HepG2 (cell line): ENCODE results near the gene ARSJ. TPM values are rescaled to one million over a fixed set of nuclear protein-coding genes. Genes with fewer than 3 reads are reported as not detected.

Source experiments
- ATAC-seq: fragments of 200-7000 bp; cut with Tn5 transposase; 3 replicates; pipeline ENCODE4 v1.9.1; 2020; ENCODE audit warnings: mild to moderate bottlenecking, moderate library complexity
- BruUV-seq: library from RNA; stranded (reverse); fragments of 400-500 nt; replicated peaks from 2 replicates; lab custom pipeline; 2021; lab: Mats Ljungman, UMichigan
- CTCF ChIA-PET: fragments of 300-600 bp; formaldehyde crosslinking; extraction: SDS; loops from one replicate; lab custom pipeline; 2021; ENCODE audit warnings: low total read pairs, inconsistent platforms, low intra/inter-chr PET ratio; lab: Yijun Ruan, JAX
- POLR2A ChIA-PET: fragments of 350-600 bp; sonication (Branson Sonifier 250); formaldehyde crosslinking; loops from one replicate; lab custom pipeline; 2020; ENCODE audit warnings: antibody characterized with exemption, inconsistent platforms; lab: Yijun Ruan, JAX
- DNase-seq: peaks from one replicate; pipeline ENCODE4 v3.0.0-alpha.2; 2015; ENCODE audit warnings: low spot score
- FAIRE-seq: peaks from 3 replicates; lab custom pipeline; 2011; peaks lifted over from hg19 to GRCh38; lab: Jason Lieb, UNC
- H2AFZ ChIP-seq: one replicate; pipeline ENCODE4 v1.6.1; 2011; ENCODE audit warnings: low read length, inconsistent platforms
- H3K27ac ChIP-seq: fragments of 300-600 bp; 3 replicates; pipeline ENCODE4 v1.8.0; 2011; ENCODE audit warnings: mixed run types, mild to moderate bottlenecking, mixed read lengths, low read length, inconsistent platforms; ENCODE audit not compliant: insufficient read depth; ENCODE audit errors: extremely low read length
- H3K27me3 ChIP-seq, 2 experiments: fragments of 200-600 bp in 1 of 2; 2 replicates in 1 of 2; 3 replicates in 1 of 2; pipeline versions ENCODE4 v1.6.0 to v1.8.0; 2011; ENCODE audit warnings: low read length in 2 of 2, mild to moderate bottlenecking in 2 of 2, moderate library complexity in 2 of 2, inconsistent platforms in 1 of 2; ENCODE audit not compliant: insufficient read depth in 2 of 2, control insufficient read depth in 1 of 2
- H3K36me3 ChIP-seq, 2 experiments: fragments of 200-600 bp in 1 of 2; replicated peaks in 1 of 2; 2 replicates in 1 of 2; 3 replicates in 1 of 2; pipeline versions ENCODE4 v1.5.1 to v1.8.0; 2011; ENCODE audit warnings: low read length in 2 of 2, inconsistent platforms in 1 of 2; ENCODE audit not compliant: insufficient read depth in 2 of 2, control insufficient read depth in 1 of 2
- H3K4me1 ChIP-seq: 2 replicates; pipeline ENCODE4 v1.5.1; 2012; ENCODE audit warnings: low read length, inconsistent platforms; ENCODE audit not compliant: insufficient read depth
- H3K4me2 ChIP-seq: 2 replicates; pipeline ENCODE4 v1.6.0; 2011; ENCODE audit warnings: low read depth, low read length, inconsistent platforms
- H3K4me3 ChIP-seq, 3 experiments: fragments of 200-600 bp in 1 of 3; sonication (generic), shearing (Covaris generic) in 1 of 3; replicated peaks in 1 of 3; 2 replicates each; pipeline ENCODE4 v1.5.1; 2011 to 2016; ENCODE audit warnings: low read length in 3 of 3, inconsistent platforms in 2 of 3, low read depth in 2 of 3, mild to moderate bottlenecking in 2 of 3, control low read depth in 1 of 3, mixed read lengths in 1 of 3; ENCODE audit not compliant: insufficient read depth in 1 of 3
- H3K79me2 ChIP-seq: one replicate; pipeline ENCODE4 v1.6.1; 2011; ENCODE audit warnings: low read length, inconsistent platforms; ENCODE audit not compliant: insufficient read depth
- H3K9ac ChIP-seq: 2 replicates; pipeline ENCODE4 v1.6.0; 2011; ENCODE audit warnings: mild to moderate bottlenecking, low read depth, low read length, inconsistent platforms; ENCODE audit not compliant: insufficient read depth
- H3K9me3 ChIP-seq: 2 replicates; pipeline ENCODE4 v1.5.1; 2012; ENCODE audit warnings: mild to moderate bottlenecking, low read length
- H4K20me1 ChIP-seq: 2 replicates; pipeline ENCODE4 v1.6.0; 2011; ENCODE audit warnings: inconsistent platforms, mild to moderate bottlenecking, low read length, moderate library complexity; ENCODE audit not compliant: insufficient read depth
- CTCF ChIP-seq: sonication (generic); formaldehyde crosslinking; IDR thresholded peaks from 2 replicates; pipeline ENCODE4 v1.5.0; 2020; ENCODE audit warnings: mild to moderate bottlenecking, missing genetic modification reagents, moderate library complexity
- MLLT10 ChIP-seq: sonication (generic); formaldehyde crosslinking; IDR thresholded peaks from 2 replicates; pipeline ENCODE4 v1.4.0; 2020; ENCODE audit warnings: missing genetic modification reagents
- POGZ ChIP-seq: sonication (generic); formaldehyde crosslinking; IDR thresholded peaks from 2 replicates; pipeline ENCODE4 v1.4.0; 2020; ENCODE audit warnings: mild to moderate bottlenecking, missing genetic modification reagents
- REST ChIP-seq, 2 experiments: IDR thresholded peaks; 2 replicates each; pipeline ENCODE4 v1.6.1; 2011 to 2012; ENCODE audit warnings: low read length in 2 of 2, borderline replicate concordance in 1 of 2, low read depth in 1 of 2, mild to moderate bottlenecking in 1 of 2, moderate library complexity in 1 of 2
- THRA ChIP-seq: sonication (generic); formaldehyde crosslinking; IDR thresholded peaks from 2 replicates; pipeline ENCODE4 v1.4.0; 2020; ENCODE audit warnings: missing genetic modification reagents, borderline replicate concordance
- ZFP1 ChIP-seq: IDR thresholded peaks from 2 replicates; pipeline ENCODE4 v1.6.1; 2016
- ZNF691 ChIP-seq: sonication (generic); formaldehyde crosslinking; IDR thresholded peaks from 2 replicates; pipeline ENCODE4 v1.4.0; 2020; ENCODE audit warnings: missing genetic modification reagents, low read depth, mild to moderate bottlenecking, borderline replicate concordance
- in situ Hi-C: cut with HindIII; loops from 2 replicates; pipeline ENCODE4 v1.10.0; 2017; ENCODE audit warnings: low pct_unique_long_range_greater_than_20kb; ENCODE audit not compliant: extremely low pct_ligation_motif_present
- intact Hi-C: fragments of 100-400 bp; cut with micrococcal nuclease; formaldehyde crosslinking; loops from one replicate; pipeline ENCODE4 v1.10.0; 2022; ENCODE audit not compliant: unreplicated experiment
- polyA plus RNA-seq, 8 experiments: library from polyadenylated mRNA; depleted of rRNA in 3 of 8; stranded (reverse) in 7 of 8; unstranded in 1 of 8; fragments of >200 nt; fragmentation: Illumina TruSeq in 4 of 8; extraction: Trizol in 4 of 8; gene quantifications; 2 replicates each; pipeline versions ENCODE4 v1.2.1 to v1.2.3, GENCODE V29; 2011 to 2016; ENCODE audit warnings: low read depth in 4 of 8, missing spikeins in 1 of 8, mixed read lengths in 1 of 8; ENCODE audit not compliant: insufficient read depth in 1 of 8
- total RNA-seq, 5 experiments: library from RNA; depleted of rRNA; stranded (reverse); fragments of >200 nt; fragmentation: Illumina TruSeq; extraction: Trizol; gene quantifications; 2 replicates each; pipeline ENCODE4 v1.2.3, GENCODE V29; 2016; ENCODE audit warnings: low read depth in 1 of 5

Gene ARSJ
- total and polyA plus RNA-seq, 2 of the 13 experiments (the other 11 are each of a cell fraction or from before 2014, with no cell fraction given) = not detected

- no peak for TF ChIP-seq REST (IDR thresholded peaks at IDR 0.05; ENCODE audit: borderline replicate concordance in 1 of 2, low read depth in 1 of 2, low read length in 2 of 2)
- TF ChIP-seq ZNF691 (CRISPR knock-in tag) = no peak
- no peak for TF ChIP-seq MLLT10 (CRISPR knock-in tag)
- no peak for TF ChIP-seq THRA (CRISPR knock-in tag)
- TF ChIP-seq ZFP1 = no peak
Observed at GRCh38 chr4:113919145-113919544, 60.3 kb downstream of the ARSJ start (continued).

GRCh38 chr4:113908829-113909228 is 70.6 kb downstream of the ARSJ start:
- no peaks in the 10 kb centered on the region for H3K79me2 ChIP-seq
- H2AFZ ChIP-seq = no peak overlapping the region
- in situ Hi-C loops = no loop called here
- no peak overlapping the region for H3K27ac ChIP-seq
- ChIA-PET POLR2A (no interaction called here), CTCF (no interaction called here)
- H4K20me1 ChIP-seq = no peaks in the 10 kb centered on the region
- DNase-seq = no peak
- no peaks in the 10 kb centered on the region for H3K9me3 ChIP-seq
- FAIRE-seq = no peak
- H3K9ac ChIP-seq = no peak overlapping the region
- no TSS peak for BruUV-seq
- H3K4me2 ChIP-seq = no peak overlapping the region
- intact Hi-C loops = loop anchor here (5.0 to 10.0 kb wide), 2 partner anchors 512 to 786 kb away; no protein-coding TSS in a partner anchor
- H3K27me3 ChIP-seq = no peaks in the 10 kb centered on the region
- TF ChIP-seq CTCF (CRISPR knock-in tag) (peak; percentile 14; the same call in 1 of the 2 replicates), POGZ (CRISPR knock-in tag) (no peak)
- H3K4me1 ChIP-seq = no peaks in the 10 kb centered on the region
- H3K4me3 ChIP-seq = no peak overlapping the region
- ATAC-seq = no peak
- H3K36me3 ChIP-seq = no peaks in the 10 kb centered on the region
